Loucy (cell line): Measurements from ENCODE around the gene SPACA9.

ENCODE experiments used
- EZH2phosphoT487 ChIP-seq: fragments of 200-600 bp; IDR thresholded peaks from 2 replicates; pipeline ENCODE4 v1.6.1; 2018; ENCODE audit warnings: antibody characterized with exemption, mild to moderate bottlenecking, moderate library complexity, borderline replicate concordance
- TF ChIP-seq, protein P1 (sequence below): fragments of 200-600 bp; sonication (generic); conservative IDR thresholded peaks from 2 replicates; pipeline ENCODE4 v1.5.1; 2014; ENCODE audit warnings: mild to moderate bottlenecking, antibody characterized with exemption, low read length

- TF ChIP-seq, protein P1, sequence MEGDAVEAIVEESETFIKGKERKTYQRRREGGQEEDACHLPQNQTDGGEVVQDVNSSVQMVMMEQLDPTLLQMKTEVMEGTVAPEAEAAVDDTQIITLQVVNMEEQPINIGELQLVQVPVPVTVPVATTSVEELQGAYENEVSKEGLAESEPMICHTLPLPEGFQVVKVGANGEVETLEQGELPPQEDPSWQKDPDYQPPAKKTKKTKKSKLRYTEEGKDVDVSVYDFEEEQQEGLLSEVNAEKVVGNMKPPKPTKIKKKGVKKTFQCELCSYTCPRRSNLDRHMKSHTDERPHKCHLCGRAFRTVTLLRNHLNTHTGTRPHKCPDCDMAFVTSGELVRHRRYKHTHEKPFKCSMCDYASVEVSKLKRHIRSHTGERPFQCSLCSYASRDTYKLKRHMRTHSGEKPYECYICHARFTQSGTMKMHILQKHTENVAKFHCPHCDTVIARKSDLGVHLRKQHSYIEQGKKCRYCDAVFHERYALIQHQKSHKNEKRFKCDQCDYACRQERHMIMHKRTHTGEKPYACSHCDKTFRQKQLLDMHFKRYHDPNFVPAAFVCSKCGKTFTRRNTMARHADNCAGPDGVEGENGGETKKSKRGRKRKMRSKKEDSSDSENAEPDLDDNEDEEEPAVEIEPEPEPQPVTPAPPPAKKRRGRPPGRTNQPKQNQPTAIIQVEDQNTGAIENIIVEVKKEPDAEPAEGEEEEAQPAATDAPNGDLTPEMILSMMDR: no peak
- no peak for TF ChIP-seq EZH2phosphoT487
These were observed 18.2 kb downstream of the SPACA9 start for GRCh38 chr9:132896906-132897305.
